Activated CD8-positive, alpha-beta T cell treated with anti-CD3 and anti-CD28 coated beads for 36 hours (primary cell): ENCODE results near the gene INAVA. TPM values are rescaled to one million over a fixed set of nuclear protein-coding genes. Genes with fewer than 3 reads are reported as not detected.

Experiments used
- ATAC-seq: fragments of 200-7000 bp; cut with Tn5 transposase; one replicate; pipeline ENCODE4 v1.10.0; 2021; ENCODE audit warnings: mild to moderate bottlenecking, moderate library complexity
- CTCF ChIA-PET: fragments of 350-600 bp; sonication (Branson Sonifier 250); formaldehyde crosslinking; loops from one replicate; lab custom pipeline; 2021; ENCODE audit warnings: antibody characterized with exemption; lab: Charles Lee
- POLR2A ChIA-PET: fragments of 350-600 bp; sonication (Branson Sonifier 250); formaldehyde crosslinking; loops from one replicate; lab custom pipeline; 2021; ENCODE audit warnings: antibody characterized with exemption; lab: Charles Lee
- DNase-seq: peaks from one replicate; pipeline ENCODE4 v3.0.0-alpha.2; 2020
- H3K27ac Mint-ChIP-seq: one replicate; pipeline ENCODE4 v1.8.0; 2021; ENCODE audit warnings: mild to moderate bottlenecking, mixed read lengths
- H3K27me3 Mint-ChIP-seq: one replicate; pipeline ENCODE4 v1.8.0; 2021; ENCODE audit warnings: mixed read lengths
- H3K36me3 Mint-ChIP-seq: one replicate; pipeline ENCODE4 v1.8.0; 2021; ENCODE audit warnings: low read depth, mixed read lengths
- H3K4me1 Mint-ChIP-seq: one replicate; pipeline ENCODE4 v1.8.0; 2021; ENCODE audit warnings: low read depth, mixed read lengths
- H3K4me3 Mint-ChIP-seq: one replicate; pipeline ENCODE4 v1.8.0; 2021; ENCODE audit warnings: mild to moderate bottlenecking, moderate library complexity, mixed read lengths
- H3K9me3 Mint-ChIP-seq: one replicate; pipeline ENCODE4 v1.8.0; 2021; ENCODE audit warnings: mixed read lengths
- intact Hi-C: fragments of 100-400 bp; cut with micrococcal nuclease; formaldehyde crosslinking; loops from one replicate; pipeline ENCODE4 v1.10.0; 2022
- total RNA-seq, 2 experiments: library from RNA; stranded (reverse); gene quantifications; one replicate each; pipeline ENCODE4 v1.2.3, GENCODE V29; 2021
- TF ChIP-seq, protein P1 (sequence below): fragments of 200-600 bp; IDR thresholded peaks from one replicate; pipeline ENCODE4 v1.8.0; 2022; ENCODE audit warnings: antibody characterized with exemption, mild to moderate bottlenecking

Gene INAVA
- total RNA-seq, 2 experiments from 2014 or later, result not detected

GRCh38 chr1:200954434-200954833 is 59.7 kb downstream of the INAVA start:
- no peaks in the 10 kb centered on the region for H3K36me3 Mint-ChIP-seq
- no peaks in the 10 kb centered on the region for H3K4me1 Mint-ChIP-seq
- ChIA-PET POLR2A (no interaction called here), CTCF (interaction anchor here (0.8 to 1.8 kb wide), 2 partner anchors 10 to 17 kb away, joined by 3 to 6 read pairs; no protein-coding TSS in a partner anchor)
- ATAC-seq (no peak), DNase-seq (no peak)
- no peaks in the 10 kb centered on the region for H3K9me3 Mint-ChIP-seq
- H3K4me3 Mint-ChIP-seq, result no peak overlapping the region
- peaks cover 1% of the 10 kb centered on the region for H3K27me3 Mint-ChIP-seq
- intact Hi-C loops, result no loop called here
- no peak overlapping the region for H3K27ac Mint-ChIP-seq
- TF ChIP-seq, protein P1, sequence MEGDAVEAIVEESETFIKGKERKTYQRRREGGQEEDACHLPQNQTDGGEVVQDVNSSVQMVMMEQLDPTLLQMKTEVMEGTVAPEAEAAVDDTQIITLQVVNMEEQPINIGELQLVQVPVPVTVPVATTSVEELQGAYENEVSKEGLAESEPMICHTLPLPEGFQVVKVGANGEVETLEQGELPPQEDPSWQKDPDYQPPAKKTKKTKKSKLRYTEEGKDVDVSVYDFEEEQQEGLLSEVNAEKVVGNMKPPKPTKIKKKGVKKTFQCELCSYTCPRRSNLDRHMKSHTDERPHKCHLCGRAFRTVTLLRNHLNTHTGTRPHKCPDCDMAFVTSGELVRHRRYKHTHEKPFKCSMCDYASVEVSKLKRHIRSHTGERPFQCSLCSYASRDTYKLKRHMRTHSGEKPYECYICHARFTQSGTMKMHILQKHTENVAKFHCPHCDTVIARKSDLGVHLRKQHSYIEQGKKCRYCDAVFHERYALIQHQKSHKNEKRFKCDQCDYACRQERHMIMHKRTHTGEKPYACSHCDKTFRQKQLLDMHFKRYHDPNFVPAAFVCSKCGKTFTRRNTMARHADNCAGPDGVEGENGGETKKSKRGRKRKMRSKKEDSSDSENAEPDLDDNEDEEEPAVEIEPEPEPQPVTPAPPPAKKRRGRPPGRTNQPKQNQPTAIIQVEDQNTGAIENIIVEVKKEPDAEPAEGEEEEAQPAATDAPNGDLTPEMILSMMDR, result no peak

DNA sequence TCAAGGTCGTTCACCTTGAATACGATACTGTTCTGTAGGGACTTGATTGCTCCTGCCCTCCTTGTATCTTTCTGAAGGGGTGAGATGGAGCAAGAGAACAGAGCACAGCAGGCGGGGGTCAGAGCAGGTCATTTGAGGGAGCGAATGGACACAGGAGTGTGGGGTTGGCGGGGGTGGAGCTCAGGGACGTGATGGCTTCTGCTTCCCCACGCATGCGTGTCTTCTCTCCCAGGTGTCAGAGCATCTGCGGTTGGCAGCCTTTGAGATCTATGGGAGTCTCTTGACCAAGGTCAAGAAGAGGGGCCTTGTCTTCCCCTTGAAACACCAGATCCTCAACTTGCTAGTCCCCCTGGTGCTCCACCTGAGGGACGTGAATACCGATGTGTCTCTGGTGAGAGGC is 63.9 kb downstream of the INAVA start:
- Mint-ChIP-seq H3K36me3 (no peaks in the 10 kb centered on the region), H3K4me3 (no peak overlapping the region), H3K9me3 (no peaks in the 10 kb centered on the region), H3K27me3 (peaks cover 1% of the 10 kb centered on the region), H3K27ac (no peak overlapping the region), H3K4me1 (no peaks in the 10 kb centered on the region)
- intact Hi-C loops, result no loop called here
- ChIA-PET CTCF (interaction anchor here (1.3 kb wide), 1 partner anchor 22 kb away, joined by 4 read pairs; no protein-coding TSS in a partner anchor), POLR2A (no interaction called here)
- no peak for ATAC-seq
- DNase-seq, result no peak
- TF ChIP-seq, protein P1, result no peak

GRCh38 chr1:200959411-200959921 is 64.8 kb downstream of the INAVA start:
- Mint-ChIP-seq H3K4me3 (no peak overlapping the region), H3K9me3 (no peaks in the 10 kb centered on the region), H3K27me3 (no peaks in the 10 kb centered on the region), H3K36me3 (no peaks in the 10 kb centered on the region), H3K4me1 (no peaks in the 10 kb centered on the region), H3K27ac (no peak overlapping the region)
- intact Hi-C loops, result no loop called here
- ChIA-PET POLR2A (no interaction called here), CTCF (interaction anchor here (1.2 to 1.3 kb wide), 2 partner anchors 16 to 21 kb away, joined by 4 read pairs; no protein-coding TSS in a partner anchor)
- TF ChIP-seq, protein P1, result no peak
- no peak for DNase-seq
- ATAC-seq, result no peak

DNA sequence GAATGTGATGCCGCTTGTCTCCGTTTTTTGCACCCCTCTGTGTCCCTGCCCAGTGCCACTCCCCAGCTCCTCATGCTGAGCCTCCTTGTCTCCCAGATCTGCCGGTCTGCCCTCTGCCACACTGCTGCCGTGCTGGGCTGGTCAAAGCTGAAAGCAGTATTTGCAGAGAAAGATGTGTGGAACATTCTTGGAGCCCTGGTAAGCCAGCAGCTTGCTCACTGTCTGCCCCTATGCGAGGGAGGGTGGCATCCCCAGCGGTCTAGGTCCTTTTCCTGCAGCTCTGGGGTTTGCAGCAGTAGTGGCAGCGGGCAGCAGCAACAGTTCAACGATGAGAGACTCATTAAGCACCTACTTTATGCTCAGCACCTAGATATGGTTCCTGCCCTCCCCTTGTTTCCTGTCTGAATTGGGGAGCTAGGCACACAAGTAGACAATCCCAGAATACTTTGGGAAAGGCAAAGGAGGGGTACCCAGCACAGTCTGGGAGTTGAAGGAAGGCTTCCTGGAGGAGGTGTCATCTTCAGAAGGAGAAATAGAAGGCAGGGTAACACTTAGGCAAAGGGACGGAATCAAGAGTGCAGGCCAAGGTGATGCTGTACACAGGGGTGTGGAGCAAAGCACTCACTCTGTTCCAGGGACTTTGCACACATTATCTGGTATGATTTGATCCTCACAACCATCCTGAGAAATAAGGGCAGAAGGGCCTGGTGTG is 65.7 kb downstream of the INAVA start:
- DNase-seq, result no peak

More for the DNA sequence above, 65.7 kb downstream of the INAVA start:
- no peak for ATAC-seq
- H3K9me3 Mint-ChIP-seq, result no peaks in the 10 kb centered on the region
- H3K27ac Mint-ChIP-seq, result no peak overlapping the region
- H3K4me3 Mint-ChIP-seq, result no peak overlapping the region
- H3K27me3 Mint-ChIP-seq, result no peaks in the 10 kb centered on the region
- ChIA-PET CTCF (interaction anchor here (1.0 to 1.9 kb wide), 4 partner anchors 15 to 401 kb away, joined by 3 to 5 read pairs (median 4); no protein-coding TSS in a partner anchor), POLR2A (no interaction called here)
- no peaks in the 10 kb centered on the region for H3K36me3 Mint-ChIP-seq
- TF ChIP-seq, protein P1, result no peak
- intact Hi-C loops, result no loop called here
- H3K4me1 Mint-ChIP-seq, result no peaks in the 10 kb centered on the region
